NCI-H82 treated with DMSO at 0.1 percent for 48 hours (cell line): ENCODE measurements around the gene LRRK1.

Experiments
- DNase-seq: peaks from one replicate; lab custom pipeline; 2025; ENCODE audit not compliant: unreplicated experiment; lab: John Stamatoyannopoulos, UW

LRRK1 gene

DNA sequence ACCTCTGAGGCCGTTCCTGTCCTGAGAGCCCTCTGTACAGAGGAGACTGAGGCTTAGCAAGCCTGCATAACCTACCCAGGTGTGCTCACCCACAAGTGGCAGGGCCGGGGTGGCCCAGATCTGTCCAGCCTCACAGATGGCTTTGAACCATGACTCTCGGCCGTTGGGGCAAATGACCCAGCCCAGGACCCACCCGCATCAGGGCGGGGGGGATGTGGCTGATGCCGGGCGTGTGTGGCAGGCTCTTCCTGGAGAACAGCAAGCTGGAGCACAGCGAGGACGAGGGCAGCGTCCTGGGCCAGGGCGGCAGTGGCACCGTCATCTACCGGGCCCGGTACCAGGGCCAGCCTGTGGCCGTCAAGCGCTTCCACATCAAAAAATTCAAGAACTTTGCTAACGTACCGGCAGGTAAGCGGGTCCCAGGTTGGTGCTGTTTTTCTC, 133.5 kb downstream of the LRRK1 start:
- DNase-seq: no peak

GRCh38 chr15:101053261-101053660, 134.1 kb downstream of the LRRK1 start:
- no peak for DNase-seq

- no peak for DNase-seq
These were observed 135.0 kb downstream of the LRRK1 start for GRCh38 chr15:101054116-101054515.

GRCh38 chr15:101054991-101055390, 135.8 kb downstream of the LRRK1 start:
- DNase-seq: no peak

GRCh38 chr15:101055411-101055810, 136.3 kb downstream of the LRRK1 start:
- no peak for DNase-seq

DNA sequence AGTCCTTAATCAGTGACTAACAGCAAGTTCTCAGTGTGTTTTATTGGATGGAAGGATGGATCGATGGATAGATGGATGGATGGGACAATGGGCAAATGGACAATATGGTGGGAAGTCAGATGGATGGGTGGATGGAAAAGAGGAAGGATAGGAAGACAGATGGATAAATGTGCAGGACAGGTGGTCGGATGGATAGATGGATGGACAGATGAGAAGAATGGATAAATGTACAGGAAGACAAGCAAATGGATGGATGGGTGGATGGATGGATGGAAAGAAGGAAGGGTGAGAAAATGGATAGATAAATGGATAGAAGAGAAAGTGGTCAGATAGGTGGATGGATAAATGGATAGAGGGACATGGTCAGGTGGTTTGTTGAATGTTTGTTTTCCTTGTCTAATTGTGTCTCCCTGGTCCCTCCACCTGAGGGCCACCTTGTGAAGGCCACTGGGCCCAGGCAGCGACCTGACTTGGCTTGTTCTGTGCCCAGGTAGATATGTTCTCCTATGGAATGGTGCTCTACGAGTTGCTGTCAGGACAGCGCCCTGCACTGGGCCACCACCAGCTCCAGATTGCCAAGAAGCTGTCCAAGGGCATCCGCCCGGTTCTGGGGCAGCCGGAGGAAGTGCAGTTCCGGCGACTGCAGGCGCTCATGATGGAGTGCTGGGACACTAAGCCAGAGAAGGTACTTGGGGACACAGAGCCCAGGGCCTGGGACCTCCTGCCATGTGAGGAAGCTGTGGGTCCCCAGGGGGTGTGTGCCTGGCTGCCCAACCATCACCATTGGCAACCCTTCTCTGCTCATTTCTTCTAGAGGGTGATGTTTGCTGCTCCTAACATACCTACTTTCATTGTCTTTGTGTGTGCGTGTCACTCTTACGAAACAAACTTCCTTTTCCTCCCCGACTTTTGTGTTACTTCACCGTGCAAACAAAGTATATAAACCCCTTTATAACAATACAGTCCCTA, 137.5 kb downstream of the LRRK1 start:
- no peak for DNase-seq

DNA sequence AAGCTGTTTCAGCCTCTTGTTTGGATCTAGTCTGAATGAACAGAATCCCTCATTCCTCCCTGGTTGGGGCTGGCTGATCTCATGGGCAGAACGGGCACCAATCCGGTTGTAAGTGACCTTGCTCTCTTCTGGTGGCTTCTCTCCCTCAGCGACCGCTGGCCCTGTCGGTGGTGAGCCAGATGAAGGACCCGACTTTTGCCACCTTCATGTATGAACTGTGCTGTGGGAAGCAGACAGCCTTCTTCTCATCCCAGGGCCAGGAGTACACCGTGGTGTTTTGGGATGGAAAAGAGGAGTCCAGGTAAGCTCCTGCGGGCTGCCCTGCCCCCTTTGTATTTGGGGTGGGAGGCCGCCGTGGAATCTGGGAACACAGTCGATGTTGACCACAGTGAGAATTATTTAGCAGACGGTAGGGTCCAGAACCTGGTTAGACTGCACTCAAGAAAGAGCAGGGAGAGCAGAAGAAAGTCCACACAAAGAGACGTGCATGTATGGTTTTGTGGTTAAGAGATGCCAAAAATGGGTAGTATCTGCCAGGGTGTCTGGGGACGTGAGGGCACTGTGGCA, 138.8 kb downstream of the LRRK1 start:
- no peak for DNase-seq

- no peak for DNase-seq
These were observed 139.6 kb downstream of the LRRK1 start for GRCh38 chr15:101058735-101059134.

DNA sequence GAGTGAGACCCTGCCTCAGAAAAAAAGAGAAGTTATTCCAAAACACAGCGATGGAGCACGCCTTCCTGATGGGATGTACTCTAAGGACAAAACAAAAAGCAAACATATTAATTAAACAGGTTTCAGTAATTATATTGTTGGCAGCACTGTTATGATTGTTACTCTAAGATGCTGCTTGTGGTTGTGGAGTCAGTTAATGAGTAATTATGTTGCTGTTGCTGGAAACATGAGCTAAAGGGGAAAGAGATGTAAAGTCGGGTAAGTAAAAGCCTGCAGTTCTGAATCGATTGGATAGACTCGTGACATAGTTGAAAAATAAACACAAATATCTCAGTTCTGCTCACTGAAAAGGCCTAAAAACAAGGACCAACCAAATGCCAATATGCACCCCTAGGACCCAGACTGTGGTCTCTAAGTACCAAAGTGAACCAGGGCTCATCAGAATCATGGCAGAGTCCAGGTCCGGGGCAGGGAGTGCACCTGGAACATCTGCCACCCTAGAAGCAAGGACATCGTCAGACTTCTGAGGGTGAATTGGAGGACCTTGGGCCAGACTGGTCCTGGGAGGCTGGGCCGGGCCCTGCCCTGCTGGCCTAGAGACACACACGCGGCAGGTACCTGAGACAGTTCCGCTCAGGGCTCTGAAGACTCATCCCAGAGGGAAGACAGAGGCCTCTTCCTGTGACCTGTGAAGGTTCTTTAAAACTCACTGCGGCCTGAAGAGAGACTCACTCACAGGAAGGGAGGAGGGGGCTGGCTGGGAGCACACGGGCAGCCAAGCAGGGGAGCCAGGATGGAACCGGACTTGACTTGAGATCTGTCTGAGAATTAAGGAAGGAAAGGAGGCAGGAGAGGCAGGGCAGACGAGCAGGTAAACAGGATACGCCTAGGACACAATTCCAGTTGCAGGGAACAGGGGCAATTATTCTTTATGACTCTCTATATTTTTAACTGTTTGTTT, 140.5 kb downstream of the LRRK1 start:
- DNase-seq: no peak

DNA sequence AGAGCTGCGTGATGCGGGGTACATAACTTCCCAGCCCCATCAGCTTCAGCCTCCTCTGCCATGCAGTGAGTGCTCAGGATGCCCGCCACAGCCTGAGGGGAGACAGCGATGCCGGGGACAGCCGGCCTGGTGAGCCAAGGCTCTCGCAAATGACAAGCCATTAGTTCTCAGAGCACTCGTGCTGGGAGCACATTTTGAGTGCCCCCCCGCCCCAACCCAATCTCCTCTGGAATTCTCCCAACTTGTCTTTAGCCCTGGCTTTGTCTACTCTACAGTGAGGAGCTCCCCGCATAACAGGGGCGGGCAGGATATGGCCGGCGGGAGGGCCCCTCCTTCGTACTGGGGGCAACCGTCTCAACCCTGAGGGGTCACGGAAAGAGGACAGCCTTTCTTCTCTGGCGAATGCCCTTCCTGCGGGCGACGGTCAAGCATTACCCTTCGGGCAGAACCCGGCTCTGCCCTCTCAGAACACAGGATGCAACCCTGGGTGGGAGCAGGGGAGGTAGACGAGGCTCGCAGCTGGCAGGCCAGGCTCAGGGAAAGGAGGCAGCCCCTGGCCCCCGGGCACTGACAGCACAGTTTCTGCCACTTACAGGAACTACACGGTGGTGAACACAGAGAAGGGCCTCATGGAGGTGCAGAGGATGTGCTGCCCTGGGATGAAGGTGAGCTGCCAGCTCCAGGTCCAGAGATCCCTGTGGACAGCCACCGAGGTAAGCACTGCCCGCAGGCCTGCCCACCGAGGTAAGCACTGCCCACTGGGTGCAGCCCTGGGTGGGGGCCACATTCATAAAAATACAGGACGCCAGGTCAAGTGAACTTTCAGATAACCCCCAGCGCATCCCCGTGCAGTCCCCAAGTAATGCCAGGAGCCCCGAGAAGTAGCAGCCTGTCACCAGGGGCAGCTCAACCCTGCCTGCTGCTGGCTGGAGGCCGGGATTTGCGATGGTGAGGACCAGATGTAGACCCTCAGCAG, 141.7 kb downstream of the LRRK1 start:
- DNase-seq: no peak

DNA sequence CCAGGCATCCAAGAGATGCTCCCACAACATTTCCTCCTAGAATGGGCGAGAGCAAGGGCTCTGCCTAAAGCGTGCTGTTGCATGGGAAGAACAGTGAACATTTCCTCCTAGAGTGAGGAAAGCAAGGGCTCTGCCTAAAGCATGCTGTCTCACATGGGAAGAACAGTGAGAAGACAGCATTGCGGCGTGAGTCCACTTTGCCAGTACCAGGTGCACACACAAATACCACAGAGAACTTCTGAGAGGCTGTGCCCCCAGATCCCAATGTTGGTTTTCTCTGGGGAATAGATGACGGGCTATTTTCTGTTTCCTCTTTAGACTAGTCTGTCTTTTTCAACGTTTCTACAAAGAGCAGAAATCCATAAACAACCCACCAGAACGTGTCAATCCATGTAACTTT, 142.9 kb downstream of the LRRK1 start:
- DNase-seq: no peak

- no peak for DNase-seq
These were observed 143.5 kb downstream of the LRRK1 start for GRCh38 chr15:101062471-101063171.

DNA sequence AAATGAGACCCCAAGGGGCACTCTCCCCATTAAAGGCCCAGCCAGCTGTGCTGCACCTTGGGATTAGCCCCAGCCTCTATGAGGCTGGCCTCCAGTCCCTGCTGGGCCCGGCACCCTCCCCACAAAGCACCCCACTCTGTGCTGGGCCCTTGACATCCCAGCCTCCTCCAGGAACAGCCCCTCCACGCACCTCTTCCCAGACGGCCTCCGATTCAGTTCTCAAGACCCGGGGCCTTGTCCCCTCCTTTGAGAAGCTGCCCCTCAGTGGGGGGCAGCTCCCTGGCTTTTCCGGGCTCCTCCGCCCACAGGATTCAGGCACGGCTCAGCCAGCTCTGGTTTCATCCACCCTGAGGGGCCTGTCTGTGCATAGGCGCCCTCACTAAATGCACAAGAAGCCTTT, 144.1 kb downstream of the LRRK1 start:
- DNase-seq: no peak

DNA sequence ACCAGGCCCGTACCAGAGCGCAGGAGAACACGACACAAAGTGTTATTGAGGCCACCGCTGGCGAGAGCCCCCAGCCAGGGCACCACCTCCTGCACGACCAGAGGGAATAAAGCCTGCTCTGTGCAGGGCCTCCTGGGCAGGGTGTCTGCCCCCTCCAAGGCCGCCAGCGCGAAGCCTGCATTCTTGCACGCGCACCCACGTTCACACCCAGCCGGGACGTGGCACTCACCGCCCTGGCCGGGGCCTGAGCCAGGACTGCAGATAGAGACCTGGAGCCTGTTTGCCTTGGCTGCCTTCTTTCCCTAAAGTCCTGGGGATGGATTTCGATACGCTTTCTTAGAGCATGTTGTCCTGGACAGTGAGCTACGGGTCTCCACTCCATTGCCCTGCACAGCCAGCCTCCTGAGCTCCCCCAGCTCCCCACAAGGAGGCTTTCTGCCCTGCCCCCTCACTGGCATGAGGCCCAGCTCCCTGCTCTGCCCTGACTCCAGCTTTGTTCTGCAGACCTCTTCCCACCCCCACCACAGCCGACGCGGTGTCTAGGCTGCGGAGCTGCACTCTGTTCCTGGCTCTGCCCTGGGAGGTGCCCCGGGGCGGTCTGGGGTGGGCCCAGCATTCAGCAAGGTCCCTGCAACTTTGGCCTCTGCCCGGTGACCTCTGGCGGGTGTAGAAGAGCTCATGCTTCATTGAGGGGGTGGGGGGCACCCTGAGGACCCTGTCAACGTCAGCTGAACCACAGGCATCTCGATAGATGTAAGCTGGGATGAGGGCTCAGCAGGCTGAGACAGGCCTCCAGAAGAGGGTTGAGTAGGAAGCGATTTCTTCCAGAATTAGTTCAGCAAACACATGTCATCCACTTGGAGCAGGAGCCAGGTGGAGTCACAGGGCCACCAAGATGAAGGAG, 145.0 kb downstream of the LRRK1 start:
- no peak for DNase-seq

DNA sequence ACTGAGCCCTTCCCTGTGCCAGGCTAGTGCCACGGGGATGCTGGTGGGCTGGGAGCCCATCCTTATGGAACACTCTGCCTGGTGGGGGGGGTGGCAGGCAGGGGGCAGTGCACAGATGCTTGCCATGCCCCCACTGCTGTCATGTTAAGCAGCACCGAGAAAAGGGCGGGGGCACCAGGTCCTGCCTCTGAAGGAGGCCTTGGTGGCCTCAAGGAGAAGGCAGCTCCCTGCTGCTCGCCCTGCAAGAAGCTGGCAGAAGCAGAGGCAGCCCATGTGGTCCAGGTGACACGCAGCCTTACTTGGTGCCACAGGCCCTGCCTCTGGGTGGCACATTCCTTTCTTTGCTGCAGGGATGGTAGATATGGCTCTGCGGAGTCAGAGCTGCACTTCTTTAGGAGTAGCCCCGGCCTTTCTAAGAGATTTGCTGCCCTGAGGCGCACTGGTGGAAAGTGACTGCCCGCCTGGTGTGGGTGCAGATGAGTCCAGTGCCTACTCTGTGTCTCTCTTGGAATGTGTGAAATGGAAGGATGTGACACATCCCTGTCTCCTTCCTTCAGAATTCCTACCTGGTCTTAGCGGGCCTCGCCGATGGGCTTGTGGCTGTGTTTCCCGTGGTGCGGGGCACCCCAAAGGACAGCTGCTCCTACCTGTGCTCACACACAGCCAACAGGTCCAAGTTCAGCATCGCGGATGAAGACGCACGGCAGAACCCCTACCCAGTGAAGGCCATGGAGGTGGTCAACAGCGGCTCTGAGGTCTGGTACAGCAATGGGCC, 145.8 kb downstream of the LRRK1 start:
- DNase-seq: no peak

DNA sequence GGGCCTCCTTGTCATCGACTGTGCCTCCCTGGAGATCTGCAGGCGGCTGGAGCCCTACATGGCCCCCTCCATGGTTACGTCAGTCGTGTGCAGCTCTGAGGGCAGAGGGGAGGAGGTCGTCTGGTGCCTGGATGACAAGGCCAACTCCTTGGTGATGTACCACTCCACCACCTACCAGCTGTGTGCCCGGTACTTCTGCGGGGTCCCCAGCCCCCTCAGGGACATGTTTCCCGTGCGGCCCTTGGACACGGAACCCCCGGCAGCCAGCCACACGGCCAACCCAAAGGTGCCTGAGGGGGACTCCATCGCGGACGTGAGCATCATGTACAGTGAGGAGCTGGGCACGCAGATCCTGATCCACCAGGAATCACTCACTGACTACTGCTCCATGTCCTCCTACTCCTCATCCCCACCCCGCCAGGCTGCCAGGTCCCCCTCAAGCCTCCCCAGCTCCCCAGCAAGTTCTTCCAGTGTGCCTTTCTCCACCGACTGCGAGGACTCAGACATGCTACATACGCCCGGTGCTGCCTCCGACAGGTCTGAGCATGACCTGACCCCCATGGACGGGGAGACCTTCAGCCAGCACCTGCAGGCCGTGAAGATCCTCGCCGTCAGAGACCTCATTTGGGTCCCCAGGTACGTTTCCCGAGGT, 146.5 kb downstream of the LRRK1 start:
- no peak for DNase-seq
